BJ (cell line): Measurements from ENCODE around the gene KCNG2. TPM values are rescaled to one million over a fixed set of nuclear protein-coding genes. Genes with fewer than 3 reads are reported as not detected.

Source experiments
- CTCF ChIA-PET: fragments of 350-600 bp; formaldehyde crosslinking; extraction: SDS; loops from one replicate; lab custom pipeline; 2021; ENCODE audit warnings: antibody characterized with exemption, inconsistent platforms; lab: Yijun Ruan, JAX
- POLR2A ChIA-PET: fragments of 300-600 bp; sonication (Branson Sonifier 250); formaldehyde crosslinking; extraction: SDS; loops from one replicate; lab custom pipeline; 2021; ENCODE audit warnings: antibody characterized with exemption; lab: Charles Lee
- DNase-seq: peaks from one replicate; pipeline ENCODE4 v3.0.0-alpha.2; 2011; ENCODE audit warnings: low read depth
- H3K27me3 ChIP-seq: 2 replicates; pipeline ENCODE4 v1.6.0; 2011; ENCODE audit warnings: low read length; ENCODE audit not compliant: control insufficient read depth, insufficient read depth
- H3K36me3 ChIP-seq: 2 replicates; pipeline ENCODE4 v1.5.1; 2011; ENCODE audit warnings: low read length; ENCODE audit not compliant: control insufficient read depth, insufficient read depth
- H3K4me3 ChIP-seq: 2 replicates; pipeline ENCODE4 v1.5.1; 2011; ENCODE audit warnings: low read depth, mild to moderate bottlenecking, control low read depth, low read length
- polyA plus RNA-seq: library from polyadenylated mRNA; depleted of rRNA; stranded (reverse); fragments of >200 nt; gene quantifications from 2 replicates; pipeline ENCODE4 v1.2.3, GENCODE V29; 2011; rRNA removed
- TF ChIP-seq, protein P1 (sequence below): IDR thresholded peaks from 2 replicates; pipeline ENCODE4 v1.5.1; 2011; ENCODE audit warnings: low read depth, mild to moderate bottlenecking, control low read depth, inconsistent platforms, low read length, moderate library complexity; ENCODE audit not compliant: insufficient read depth

KCNG2 gene
- polyA plus RNA-seq, 1 experiment = not detected

DNA sequence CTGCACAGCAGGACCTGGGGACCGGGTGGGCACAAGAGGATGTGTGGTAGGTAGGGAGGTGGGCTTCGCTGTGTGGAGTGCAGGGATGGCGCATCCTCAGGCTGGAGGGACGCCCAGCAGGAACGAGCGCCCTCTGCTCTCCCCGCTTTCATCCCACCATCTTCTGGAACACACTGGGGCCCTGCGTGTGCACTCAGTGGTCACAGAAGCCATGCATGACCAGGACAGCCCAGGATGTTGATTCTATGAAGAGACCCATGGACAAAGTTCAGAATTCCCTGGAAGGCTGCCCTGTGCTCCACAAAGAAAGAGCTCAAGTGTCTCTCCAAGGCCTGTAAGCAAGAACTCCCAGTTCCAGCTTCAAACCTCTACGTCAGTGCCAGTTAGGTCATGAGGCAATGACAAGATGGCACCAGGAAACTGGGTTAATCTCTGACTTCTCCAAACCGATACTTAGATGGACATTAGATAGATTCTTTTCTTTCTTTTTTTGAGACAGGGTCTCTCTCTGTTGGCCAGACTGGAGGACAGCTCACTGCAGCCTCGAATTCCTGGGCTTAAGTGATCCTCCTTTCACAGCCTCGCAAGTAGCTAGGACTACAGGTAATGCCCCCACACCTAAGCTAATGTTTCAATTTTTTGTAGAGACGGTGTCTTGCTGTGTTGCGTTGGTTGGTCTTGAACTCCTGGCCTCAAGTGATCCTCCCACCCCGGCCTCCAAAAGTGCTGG is 150.3 kb downstream of the KCNG2 start:
- no peak for DNase-seq
- ChIA-PET CTCF (interaction anchor here (1.1 kb wide), 1 partner anchor 13 kb away, joined by 5 read pairs; no protein-coding TSS in a partner anchor), POLR2A (interaction anchor here (0.6 kb wide), 1 partner anchor 12 kb away, joined by 3 read pairs; no protein-coding TSS in a partner anchor)
- H3K27me3 ChIP-seq = no peaks in the 10 kb centered on the region
- H3K36me3 ChIP-seq = peaks cover 8% of the 10 kb centered on the region
- TF ChIP-seq, protein P1, sequence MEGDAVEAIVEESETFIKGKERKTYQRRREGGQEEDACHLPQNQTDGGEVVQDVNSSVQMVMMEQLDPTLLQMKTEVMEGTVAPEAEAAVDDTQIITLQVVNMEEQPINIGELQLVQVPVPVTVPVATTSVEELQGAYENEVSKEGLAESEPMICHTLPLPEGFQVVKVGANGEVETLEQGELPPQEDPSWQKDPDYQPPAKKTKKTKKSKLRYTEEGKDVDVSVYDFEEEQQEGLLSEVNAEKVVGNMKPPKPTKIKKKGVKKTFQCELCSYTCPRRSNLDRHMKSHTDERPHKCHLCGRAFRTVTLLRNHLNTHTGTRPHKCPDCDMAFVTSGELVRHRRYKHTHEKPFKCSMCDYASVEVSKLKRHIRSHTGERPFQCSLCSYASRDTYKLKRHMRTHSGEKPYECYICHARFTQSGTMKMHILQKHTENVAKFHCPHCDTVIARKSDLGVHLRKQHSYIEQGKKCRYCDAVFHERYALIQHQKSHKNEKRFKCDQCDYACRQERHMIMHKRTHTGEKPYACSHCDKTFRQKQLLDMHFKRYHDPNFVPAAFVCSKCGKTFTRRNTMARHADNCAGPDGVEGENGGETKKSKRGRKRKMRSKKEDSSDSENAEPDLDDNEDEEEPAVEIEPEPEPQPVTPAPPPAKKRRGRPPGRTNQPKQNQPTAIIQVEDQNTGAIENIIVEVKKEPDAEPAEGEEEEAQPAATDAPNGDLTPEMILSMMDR = no peak
- H3K4me3 ChIP-seq = no peak overlapping the region

DNA sequence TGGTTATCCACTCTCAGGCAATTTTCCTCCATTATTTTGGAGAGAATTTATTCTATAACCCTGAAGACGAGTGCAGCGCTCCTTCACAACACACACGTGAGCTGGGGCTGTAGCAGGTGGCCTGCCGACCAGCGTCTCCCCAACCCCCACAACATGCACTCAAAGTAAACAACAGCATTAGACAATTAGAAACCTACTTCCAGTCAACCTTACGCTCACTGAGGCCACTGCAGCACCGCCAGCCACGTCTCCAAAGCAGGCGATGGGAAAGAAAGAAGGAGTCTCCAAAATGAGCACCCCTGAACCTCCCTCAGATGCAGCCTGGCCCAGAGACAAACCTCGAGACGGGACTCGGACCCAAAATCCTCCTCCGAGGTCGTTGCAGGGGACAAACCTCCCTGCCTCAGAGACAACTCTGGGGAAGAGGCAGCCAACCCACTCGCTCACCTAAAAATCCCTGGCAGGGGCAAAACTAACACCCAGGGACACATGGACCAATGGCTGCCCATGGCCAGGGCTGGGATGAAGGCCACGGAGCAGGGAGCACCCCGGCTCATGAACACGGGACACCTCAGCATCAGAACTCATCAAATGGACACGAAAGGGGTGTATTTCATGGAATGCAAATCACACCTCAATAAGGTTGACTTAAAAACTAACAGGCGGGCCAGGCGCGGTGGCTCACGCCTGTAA is 151.1 kb downstream of the KCNG2 start:
- TF ChIP-seq, protein P1 = no peak
- POLR2A ChIA-PET = interaction anchor here (0.5 kb wide), 1 partner anchor 15 kb away, joined by 6 read pairs; no protein-coding TSS in a partner anchor
- CTCF ChIA-PET = interaction anchor here (1.1 kb wide), 1 partner anchor 10 kb away, joined by 4 read pairs; no protein-coding TSS in a partner anchor
- peaks cover 8% of the 10 kb centered on the region for H3K36me3 ChIP-seq
- no peaks in the 10 kb centered on the region for H3K27me3 ChIP-seq
- no peak overlapping the region for H3K4me3 ChIP-seq
- DNase-seq = no peak

Other genes starting within 250 kb of the KCNG2 start
- gene CTDP1, start 118.1 kb upstream of the KCNG2 start, polyA plus RNA-seq = 7.1 and 12.9 TPM in 2 replicates
- 19.3 and 26.4 TPM in 2 replicates for gene SLC66A2, start 153.7 kb downstream of the KCNG2 start, polyA plus RNA-seq
- 19.1 and 26.4 TPM in 2 replicates for gene HSBP1L1, start 166.7 kb downstream of the KCNG2 start, polyA plus RNA-seq
- gene TXNL4A, start 190.6 kb downstream of the KCNG2 start, polyA plus RNA-seq = 95.8 and 117 TPM in 2 replicates
- 26.1 and 32.4 TPM in 2 replicates for gene RBFA, start 236.5 kb downstream of the KCNG2 start, polyA plus RNA-seq